RWPE2 (cell line): Measurements from ENCODE around the gene NAA25.

Experiments used
- ATAC-seq: fragments of 200-7000 bp; cut with Tn5 transposase; 3 replicates; pipeline ENCODE4 v1.9.1; 2021; ENCODE audit warnings: low read depth
- DNase-seq: peaks from one replicate; pipeline ENCODE4 v3.0.0-alpha.2; 2020; ENCODE audit warnings: low spot score
- H3K27ac ChIP-seq: fragments of 450-650 bp; 2 replicates; pipeline ENCODE4 v1.5.1; 2017; ENCODE audit warnings: mild to moderate bottlenecking; ENCODE audit not compliant: poor library complexity, severe bottlenecking
- H3K27me3 ChIP-seq: fragments of 250-450 bp; sonication (Bioruptor Pico); 2 replicates; pipeline ENCODE4 v1.5.1; 2021; ENCODE audit warnings: mild to moderate bottlenecking, moderate library complexity; ENCODE audit not compliant: insufficient read depth, poor library complexity, severe bottlenecking
- H3K36me3 ChIP-seq: fragments of 250-450 bp; sonication (Bioruptor Pico); 2 replicates; pipeline ENCODE4 v1.5.1; 2020; ENCODE audit warnings: low read depth, mild to moderate bottlenecking, moderate library complexity
- H3K4me1 ChIP-seq: fragments of 250-450 bp; sonication (Bioruptor Pico); 2 replicates; pipeline ENCODE4 v1.5.1; 2021; ENCODE audit warnings: mild to moderate bottlenecking, moderate library complexity; ENCODE audit not compliant: insufficient read depth, poor library complexity, severe bottlenecking
- H3K4me3 ChIP-seq: fragments of 250-450 bp; sonication (Bioruptor Pico); 2 replicates; pipeline ENCODE4 v1.5.1; 2021; ENCODE audit warnings: mild to moderate bottlenecking, moderate library complexity; ENCODE audit not compliant: severe bottlenecking
- H3K9me3 ChIP-seq: fragments of 250-450 bp; sonication (Bioruptor Pico); 2 replicates; pipeline ENCODE4 v1.5.1; 2021; ENCODE audit warnings: mild to moderate bottlenecking, moderate library complexity; ENCODE audit not compliant: severe bottlenecking
- CTCF ChIP-seq: fragments of 450-650 bp; IDR thresholded peaks from one replicate; pipeline ENCODE4 v1.5.1; 2017; ENCODE audit warnings: mild to moderate bottlenecking, moderate library complexity; ENCODE audit not compliant: poor library complexity, severe bottlenecking

The NAA25 gene

GRCh38 chr12:112035219-112035785 is 73.3 kb downstream of the NAA25 start:
- no peak overlapping the region for H3K4me3 ChIP-seq
- no peak overlapping the region for H3K27ac ChIP-seq
- H3K36me3 ChIP-seq, result peaks cover 94% of the 10 kb centered on the region
- no peaks in the 10 kb centered on the region for H3K27me3 ChIP-seq
- no peaks in the 10 kb centered on the region for H3K9me3 ChIP-seq
- DNase-seq (no peak), ATAC-seq (no peak)
- H3K4me1 ChIP-seq, result no peaks in the 10 kb centered on the region
- TF ChIP-seq CTCF, result no peak

GRCh38 chr12:112032292-112032691 is 76.3 kb downstream of the NAA25 start:
- no peaks in the 10 kb centered on the region for H3K27me3 ChIP-seq
- H3K4me3 ChIP-seq, result no peak overlapping the region
- no peaks in the 10 kb centered on the region for H3K9me3 ChIP-seq
- H3K4me1 ChIP-seq, result no peaks in the 10 kb centered on the region
- TF ChIP-seq CTCF, result no peak
- DNase-seq (no peak), ATAC-seq (no peak)
- peaks cover 91% of the 10 kb centered on the region for H3K36me3 ChIP-seq
- H3K27ac ChIP-seq, result no peak overlapping the region

GRCh38 chr12:112031472-112031871 is 77.1 kb downstream of the NAA25 start:
- Histone ChIP-seq H3K4me1 (peaks cover under 1% of the 10 kb centered on the region), H3K4me3 (no peak overlapping the region), H3K36me3 (peaks cover 92% of the 10 kb centered on the region), H3K9me3 (no peaks in the 10 kb centered on the region), H3K27me3 (no peaks in the 10 kb centered on the region), H3K27ac (no peak overlapping the region)
- no peak for DNase-seq
- TF ChIP-seq CTCF, result no peak
- ATAC-seq, result no peak

GRCh38 chr12:112029301-112029700 is 79.3 kb downstream of the NAA25 start:
- TF ChIP-seq CTCF, result no peak

GRCh38 chr12:112025808-112026375 is 82.7 kb downstream of the NAA25 start:
- DNase-seq (no peak), ATAC-seq (0 out of 3 replicates have a peak, but pooled peaks have one; percentile 17)
- Histone ChIP-seq H3K27ac (no peak overlapping the region), H3K4me3 (no peak overlapping the region), H3K36me3 (peaks cover 85% of the 10 kb centered on the region), H3K9me3 (no peaks in the 10 kb centered on the region), H3K27me3 (no peaks in the 10 kb centered on the region), H3K4me1 (peaks cover 3% of the 10 kb centered on the region)
- TF ChIP-seq CTCF, result no peak

More at GRCh38 chr12:112029301-112029700, 79.3 kb downstream of the NAA25 start:
- Histone ChIP-seq H3K9me3 (no peaks in the 10 kb centered on the region), H3K27me3 (no peaks in the 10 kb centered on the region), H3K36me3 (peaks cover 83% of the 10 kb centered on the region), H3K27ac (no peak overlapping the region), H3K4me1 (peaks cover 3% of the 10 kb centered on the region), H3K4me3 (no peak overlapping the region)
- ATAC-seq, result no peak
- no peak for DNase-seq
